Suppressor macrophage treated with lipopolysaccharide for 4 hours (primary cell): Measurements from ENCODE around the gene CADPS.

Experiments used
- DNase-seq: peaks from one replicate; pipeline ENCODE4 v3.0.0-alpha.2; 2020

The CADPS gene

GRCh38 chr3:62369476-62369743 is 505.8 kb downstream of the CADPS start:
- no peak for DNase-seq

- no peak for DNase-seq
Observed at GRCh38 chr3:62368705-62369475, 506.3 kb downstream of the CADPS start.

GRCh38 chr3:62368290-62368704 is 506.9 kb downstream of the CADPS start:
- no peak for DNase-seq

GRCh38 chr3:62367763-62368195 is 507.4 kb downstream of the CADPS start:
- no peak for DNase-seq

GRCh38 chr3:62366126-62366484 is 509.1 kb downstream of the CADPS start:
- no peak for DNase-seq

- DNase-seq = no peak
Observed at GRCh38 chr3:62365391-62366125, 509.7 kb downstream of the CADPS start.

GRCh38 chr3:62364191-62364590 is 511.0 kb downstream of the CADPS start:
- no peak for DNase-seq

- no peak for DNase-seq
Observed at GRCh38 chr3:62363275-62363674, 511.9 kb downstream of the CADPS start.

GRCh38 chr3:62361824-62362223 is 513.4 kb downstream of the CADPS start:
- DNase-seq = no peak

GRCh38 chr3:62361261-62361660 is 514.0 kb downstream of the CADPS start:
- DNase-seq = no peak

- DNase-seq = no peak
Observed at GRCh38 chr3:62359531-62359930, 515.7 kb downstream of the CADPS start.

- no peak for DNase-seq
Observed at GRCh38 chr3:62356356-62356755, 518.9 kb downstream of the CADPS start.

- DNase-seq = no peak
Observed at GRCh38 chr3:62355703-62356102, 519.5 kb downstream of the CADPS start.
